ENCODE measurements around the gene PTPN7.

The PTPN7 gene

GRCh38 chr1:202131956-202132821, 28.2 kb downstream of the PTPN7 start:
- TF ChIP-seq, protein P1, sequence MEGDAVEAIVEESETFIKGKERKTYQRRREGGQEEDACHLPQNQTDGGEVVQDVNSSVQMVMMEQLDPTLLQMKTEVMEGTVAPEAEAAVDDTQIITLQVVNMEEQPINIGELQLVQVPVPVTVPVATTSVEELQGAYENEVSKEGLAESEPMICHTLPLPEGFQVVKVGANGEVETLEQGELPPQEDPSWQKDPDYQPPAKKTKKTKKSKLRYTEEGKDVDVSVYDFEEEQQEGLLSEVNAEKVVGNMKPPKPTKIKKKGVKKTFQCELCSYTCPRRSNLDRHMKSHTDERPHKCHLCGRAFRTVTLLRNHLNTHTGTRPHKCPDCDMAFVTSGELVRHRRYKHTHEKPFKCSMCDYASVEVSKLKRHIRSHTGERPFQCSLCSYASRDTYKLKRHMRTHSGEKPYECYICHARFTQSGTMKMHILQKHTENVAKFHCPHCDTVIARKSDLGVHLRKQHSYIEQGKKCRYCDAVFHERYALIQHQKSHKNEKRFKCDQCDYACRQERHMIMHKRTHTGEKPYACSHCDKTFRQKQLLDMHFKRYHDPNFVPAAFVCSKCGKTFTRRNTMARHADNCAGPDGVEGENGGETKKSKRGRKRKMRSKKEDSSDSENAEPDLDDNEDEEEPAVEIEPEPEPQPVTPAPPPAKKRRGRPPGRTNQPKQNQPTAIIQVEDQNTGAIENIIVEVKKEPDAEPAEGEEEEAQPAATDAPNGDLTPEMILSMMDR (IDR thresholded peaks at IDR 0.05): no peak

- TF ChIP-seq, protein P1 (IDR thresholded peaks at IDR 0.05): no peak
Measured at GRCh38 chr1:202130816-202131522, 29.4 kb downstream of the PTPN7 start.

GRCh38 chr1:202130297-202130721, 30.1 kb downstream of the PTPN7 start:
- TF ChIP-seq, protein P1 (IDR thresholded peaks at IDR 0.05): no peak

DNA sequence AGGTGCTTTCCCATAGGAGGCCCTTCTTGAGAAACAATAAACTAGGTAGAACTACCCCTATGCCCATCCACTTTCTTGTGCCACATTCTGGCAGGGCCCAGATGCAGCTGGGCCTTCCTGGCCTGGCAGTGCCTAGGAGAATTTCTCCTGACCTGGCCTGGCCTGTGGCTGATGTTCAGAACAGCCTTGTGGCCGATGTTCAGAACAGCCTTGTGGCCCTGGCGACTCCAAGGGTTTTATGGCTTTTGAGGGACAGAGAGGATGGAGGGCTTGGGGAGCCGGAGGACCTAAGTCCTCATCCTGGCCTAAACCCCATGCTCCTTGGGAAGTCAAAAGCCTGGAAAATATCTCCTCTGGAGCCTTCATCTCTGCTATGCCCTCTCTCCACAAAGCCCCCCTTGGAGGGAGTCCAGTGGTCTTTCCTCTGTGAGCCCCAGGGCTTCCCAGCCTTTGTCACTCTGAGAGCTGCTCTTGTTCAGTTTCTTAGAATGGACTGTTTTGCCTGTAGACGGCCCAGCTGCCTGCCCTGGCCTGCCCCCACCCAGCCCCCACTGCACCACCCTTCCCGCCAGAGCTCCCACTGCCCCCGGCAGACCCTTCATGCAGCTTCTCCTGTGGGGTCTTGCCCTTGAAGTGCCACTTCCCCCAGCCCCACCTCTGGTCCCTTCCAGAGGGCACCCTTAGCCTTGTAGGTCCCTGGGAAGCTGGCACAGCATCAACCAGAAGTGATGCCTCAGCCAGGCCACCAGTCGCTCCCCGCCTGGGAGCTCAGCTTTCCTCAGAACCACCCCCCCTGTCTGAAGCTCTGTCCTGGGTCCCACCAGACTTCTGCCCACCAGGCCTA, 30.7 kb downstream of the PTPN7 start:
- TF ChIP-seq, protein P1 (IDR thresholded peaks at IDR 0.05): no peak

DNA sequence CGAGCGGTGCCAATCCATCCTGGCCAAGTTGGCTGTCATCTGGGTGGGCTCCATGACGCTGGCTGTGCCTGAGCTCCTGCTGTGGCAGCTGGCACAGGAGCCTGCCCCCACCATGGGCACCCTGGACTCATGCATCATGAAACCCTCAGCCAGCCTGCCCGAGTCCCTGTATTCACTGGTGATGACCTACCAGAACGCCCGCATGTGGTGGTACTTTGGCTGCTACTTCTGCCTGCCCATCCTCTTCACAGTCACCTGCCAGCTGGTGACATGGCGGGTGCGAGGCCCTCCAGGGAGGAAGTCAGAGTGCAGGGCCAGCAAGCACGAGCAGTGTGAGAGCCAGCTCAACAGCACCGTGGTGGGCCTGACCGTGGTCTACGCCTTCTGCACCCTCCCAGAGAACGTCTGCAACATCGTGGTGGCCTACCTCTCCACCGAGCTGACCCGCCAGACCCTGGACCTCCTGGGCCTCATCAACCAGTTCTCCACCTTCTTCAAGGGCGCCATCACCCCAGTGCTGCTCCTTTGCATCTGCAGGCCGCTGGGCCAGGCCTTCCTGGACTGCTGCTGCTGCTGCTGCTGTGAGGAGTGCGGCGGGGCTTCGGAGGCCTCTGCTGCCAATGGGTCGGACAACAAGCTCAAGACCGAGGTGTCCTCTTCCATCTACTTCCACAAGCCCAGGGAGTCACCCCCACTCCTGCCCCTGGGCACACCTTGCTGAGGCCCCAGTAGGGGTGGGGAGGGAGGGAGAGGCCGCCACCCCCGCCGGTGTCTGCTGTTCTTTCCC, 32.4 kb downstream of the PTPN7 start:
- TF ChIP-seq, protein P1 (IDR thresholded peaks at IDR 0.05): no peak

- TF ChIP-seq, protein P1 (IDR thresholded peaks at IDR 0.05): no peak
Measured at GRCh38 chr1:202127061-202127460, 33.3 kb downstream of the PTPN7 start.

Measured in LNCAP (cell line).